ENCODE measurements around the gene CCDC141.

The CCDC141 gene

GRCh38 chr2:178976351-178976750 lies 73.6 kb downstream of the CCDC141 start:
- DNase-seq, result no peak

- DNase-seq, result no peak
Observed at GRCh38 chr2:178962805-178963433, 87.0 kb downstream of the CCDC141 start.

GRCh38 chr2:178962152-178962551 lies 87.8 kb downstream of the CCDC141 start:
- no peak for DNase-seq

GRCh38 chr2:178954049-178954448 lies 95.9 kb downstream of the CCDC141 start:
- DNase-seq, result no peak

GRCh38 chr2:178951266-178952006 lies 98.5 kb downstream of the CCDC141 start:
- DNase-seq, result no peak

GRCh38 chr2:178949584-178949983 lies 100.4 kb downstream of the CCDC141 start:
- no peak for DNase-seq

- DNase-seq, result no peak
Observed at GRCh38 chr2:178949151-178949550, 100.8 kb downstream of the CCDC141 start.

GRCh38 chr2:178947006-178947405 lies 102.9 kb downstream of the CCDC141 start:
- no peak for DNase-seq

- DNase-seq, result no peak
Observed at GRCh38 chr2:178946494-178946893, 103.4 kb downstream of the CCDC141 start.

GRCh38 chr2:178943745-178944144 lies 106.2 kb downstream of the CCDC141 start:
- no peak for DNase-seq

- no peak for DNase-seq
Observed at GRCh38 chr2:178934571-178934970, 115.4 kb downstream of the CCDC141 start.

- no peak for DNase-seq
Observed at GRCh38 chr2:178933493-178933892, 116.4 kb downstream of the CCDC141 start.

- DNase-seq, result no peak
Observed at GRCh38 chr2:178928077-178928476, 121.9 kb downstream of the CCDC141 start.

- DNase-seq, result no peak
Observed at GRCh38 chr2:178927173-178927572, 122.8 kb downstream of the CCDC141 start.

- DNase-seq, result no peak
Observed at GRCh38 chr2:178924817-178925216, 125.1 kb downstream of the CCDC141 start.

GRCh38 chr2:178923546-178923945 lies 126.4 kb downstream of the CCDC141 start:
- no peak for DNase-seq

- DNase-seq, result no peak
Observed at GRCh38 chr2:178920916-178921513, 128.9 kb downstream of the CCDC141 start.

GRCh38 chr2:178917555-178917954 lies 132.4 kb downstream of the CCDC141 start:
- DNase-seq, result no peak

- no peak for DNase-seq
Observed at GRCh38 chr2:178915423-178916173, 134.3 kb downstream of the CCDC141 start.

GRCh38 chr2:178914259-178914849 lies 135.6 kb downstream of the CCDC141 start:
- DNase-seq, result peak; percentile 83

- no peak for DNase-seq
Observed at GRCh38 chr2:178913049-178913441, 136.9 kb downstream of the CCDC141 start.

- DNase-seq, result no peak
Observed at GRCh38 chr2:178912416-178913048, 137.4 kb downstream of the CCDC141 start.

- no peak for DNase-seq
Observed at GRCh38 chr2:178911039-178911438, 138.9 kb downstream of the CCDC141 start.
